Measurements from ENCODE around the gene PROK1. TPM values are rescaled to one million over a fixed set of nuclear protein-coding genes. Genes with fewer than 3 reads are reported as not detected.

PROK1 gene
- total RNA-seq, 1 donor from 2014 or later = 0.69 TPM

DNA sequence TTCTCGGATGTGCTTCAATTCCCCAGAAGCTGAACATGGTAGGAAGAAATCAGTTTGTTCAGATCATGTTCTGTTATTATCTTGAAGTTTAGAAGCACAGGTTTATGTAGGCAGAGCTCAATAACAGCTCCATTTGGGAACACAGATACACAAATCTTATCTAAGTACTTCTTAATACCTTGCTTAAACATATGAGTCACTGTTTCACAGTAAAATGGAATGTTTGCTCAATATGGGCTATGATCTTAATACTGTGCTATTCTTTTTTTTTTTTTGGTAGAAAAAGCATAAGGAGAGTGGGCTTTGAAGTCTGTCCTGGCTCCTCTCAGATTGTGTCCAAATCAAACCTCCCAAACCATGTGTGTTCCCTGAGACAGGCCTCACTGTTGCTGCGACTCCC is 13.4 kb downstream of the PROK1 start:
- Mint-ChIP-seq H3K9me3 (no peaks in the 10 kb centered on the region), H3K27me3 (ENCODE audit: low read depth) (peaks cover under 1% of the 10 kb centered on the region), H3K4me1 (peaks cover 28% of the 10 kb centered on the region), H3K4me3 (no peak overlapping the region), H3K36me3 (no peaks in the 10 kb centered on the region), H3K27ac (peak overlapping the region; percentile 88)
- no peak for DNase-seq (ENCODE audit: low spot score in 2 of 2, unreplicated experiment in 2 of 2)
- TF ChIP-seq, protein P1, sequence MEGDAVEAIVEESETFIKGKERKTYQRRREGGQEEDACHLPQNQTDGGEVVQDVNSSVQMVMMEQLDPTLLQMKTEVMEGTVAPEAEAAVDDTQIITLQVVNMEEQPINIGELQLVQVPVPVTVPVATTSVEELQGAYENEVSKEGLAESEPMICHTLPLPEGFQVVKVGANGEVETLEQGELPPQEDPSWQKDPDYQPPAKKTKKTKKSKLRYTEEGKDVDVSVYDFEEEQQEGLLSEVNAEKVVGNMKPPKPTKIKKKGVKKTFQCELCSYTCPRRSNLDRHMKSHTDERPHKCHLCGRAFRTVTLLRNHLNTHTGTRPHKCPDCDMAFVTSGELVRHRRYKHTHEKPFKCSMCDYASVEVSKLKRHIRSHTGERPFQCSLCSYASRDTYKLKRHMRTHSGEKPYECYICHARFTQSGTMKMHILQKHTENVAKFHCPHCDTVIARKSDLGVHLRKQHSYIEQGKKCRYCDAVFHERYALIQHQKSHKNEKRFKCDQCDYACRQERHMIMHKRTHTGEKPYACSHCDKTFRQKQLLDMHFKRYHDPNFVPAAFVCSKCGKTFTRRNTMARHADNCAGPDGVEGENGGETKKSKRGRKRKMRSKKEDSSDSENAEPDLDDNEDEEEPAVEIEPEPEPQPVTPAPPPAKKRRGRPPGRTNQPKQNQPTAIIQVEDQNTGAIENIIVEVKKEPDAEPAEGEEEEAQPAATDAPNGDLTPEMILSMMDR (IDR thresholded peaks at IDR 0.05; ENCODE audit: unreplicated experiment) = no peak

DNA sequence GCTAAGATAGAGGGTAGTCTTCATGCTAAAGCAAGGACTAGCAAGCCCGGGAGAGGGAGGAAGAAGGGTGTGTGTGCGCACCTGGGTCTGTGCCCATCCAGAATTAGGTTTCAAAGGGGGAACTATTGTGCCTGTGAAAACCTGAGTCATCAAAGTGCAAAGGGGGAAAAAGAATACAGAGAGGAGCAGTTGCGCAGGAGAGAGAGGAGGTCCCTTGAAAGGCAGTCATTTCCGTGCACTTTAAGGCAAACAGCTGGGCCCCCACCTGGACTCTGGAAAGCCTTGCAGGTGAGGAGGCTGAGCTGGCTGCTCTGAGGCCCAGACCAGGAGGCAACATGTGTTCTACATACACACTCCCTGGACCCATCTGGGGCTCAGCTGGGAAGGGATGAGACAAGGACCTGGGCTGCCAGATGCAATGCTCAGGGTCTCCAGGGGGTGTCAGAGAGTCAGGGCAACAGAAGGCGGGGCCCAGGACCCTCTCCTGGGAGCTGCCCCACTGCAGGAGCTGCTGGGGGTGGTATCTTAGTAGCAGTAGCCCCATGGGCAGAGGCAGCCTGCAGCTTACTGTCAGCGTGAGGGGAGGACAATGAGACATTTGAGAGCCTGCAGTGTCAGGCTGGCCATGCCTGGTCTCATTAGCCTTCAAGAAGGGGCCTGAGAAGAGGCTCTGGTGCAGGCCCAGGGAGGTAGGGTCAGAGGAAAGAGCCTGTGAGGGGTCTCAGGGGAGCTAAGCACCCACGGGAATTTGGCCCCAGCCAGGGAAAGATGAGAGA is 14.3 kb downstream of the PROK1 start:
- no peak overlapping the region for H3K4me3 Mint-ChIP-seq
- DNase-seq (ENCODE audit: low spot score in 2 of 2, unreplicated experiment in 2 of 2) = no peak
- peaks cover 28% of the 10 kb centered on the region for H3K4me1 Mint-ChIP-seq

DNA sequence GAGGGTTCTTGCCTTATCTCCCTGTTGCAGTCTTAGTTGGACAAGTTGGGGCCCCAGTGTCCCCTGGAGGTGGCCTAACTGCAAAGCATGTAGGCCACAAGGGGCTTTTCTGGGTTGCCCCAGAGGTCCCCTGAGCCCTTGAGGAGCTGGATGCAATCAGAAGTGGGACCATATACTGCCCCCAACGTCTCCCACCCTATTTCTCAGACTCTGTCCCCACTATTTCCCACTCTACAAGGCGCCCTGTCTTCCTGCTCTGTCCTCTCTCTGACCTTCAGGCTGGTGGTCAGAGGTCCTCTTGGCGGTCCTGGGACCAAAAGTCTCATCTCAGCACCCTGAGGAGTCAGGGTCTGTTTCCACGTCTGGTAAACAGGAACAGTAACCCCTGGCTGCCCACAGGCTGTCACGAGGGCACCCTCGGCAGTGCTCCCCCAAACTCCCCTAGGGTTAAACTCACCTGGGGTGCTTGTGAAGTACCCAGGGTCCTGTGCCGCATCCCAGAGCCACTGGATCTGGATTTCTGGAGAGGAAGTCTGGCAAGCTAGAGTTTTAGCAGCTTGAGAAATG is 14.9 kb downstream of the PROK1 start:
- no peak overlapping the region for H3K27ac Mint-ChIP-seq
- H3K27me3 Mint-ChIP-seq (ENCODE audit: low read depth) = peaks cover 7% of the 10 kb centered on the region
- H3K4me3 Mint-ChIP-seq = no peak overlapping the region
- TF ChIP-seq, protein P1 (IDR thresholded peaks at IDR 0.05; ENCODE audit: unreplicated experiment) = no peak
- H3K4me1 Mint-ChIP-seq = peaks cover 28% of the 10 kb centered on the region
- no peaks in the 10 kb centered on the region for H3K36me3 Mint-ChIP-seq
- no peak for DNase-seq (ENCODE audit: low spot score in 2 of 2, unreplicated experiment in 2 of 2)
- H3K9me3 Mint-ChIP-seq = no peaks in the 10 kb centered on the region

More for the DNA sequence above, 14.3 kb downstream of the PROK1 start:
- Mint-ChIP-seq H3K27ac (peak overlapping the region; percentile 18), H3K27me3 (ENCODE audit: low read depth) (peaks cover 4% of the 10 kb centered on the region), H3K9me3 (no peaks in the 10 kb centered on the region), H3K36me3 (no peaks in the 10 kb centered on the region)
- TF ChIP-seq, protein P1 (IDR thresholded peaks at IDR 0.05; ENCODE audit: unreplicated experiment) = no peak

DNA sequence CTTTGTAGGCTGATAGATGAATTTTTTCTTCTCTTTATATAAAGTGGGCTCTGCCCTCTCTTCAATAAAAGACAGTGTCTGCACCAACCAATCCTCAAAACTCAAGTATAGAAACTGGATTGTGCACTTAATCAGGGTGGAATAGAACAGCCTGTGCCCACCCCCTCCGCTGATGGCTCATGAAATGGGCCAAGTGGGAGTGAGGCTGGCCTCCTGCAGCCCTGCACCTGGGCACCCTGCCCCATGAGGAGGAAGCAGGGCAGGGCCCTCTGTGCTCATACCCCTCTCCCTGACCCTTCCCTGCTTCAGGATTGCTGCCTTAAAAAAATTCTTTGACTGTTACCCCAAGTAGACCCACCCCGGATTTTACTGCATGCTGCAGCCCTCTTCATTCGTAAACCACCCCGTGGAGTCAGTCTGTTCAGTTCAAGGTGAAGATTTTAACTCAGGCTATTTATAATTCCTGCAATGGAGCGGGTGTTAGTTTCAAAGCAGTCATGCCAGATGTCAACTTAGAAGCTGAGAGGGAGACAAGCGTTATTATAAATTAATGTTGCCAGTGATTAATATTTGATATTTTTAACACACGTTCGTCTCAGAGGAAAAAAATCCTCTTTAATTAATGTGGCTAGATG is 15.8 kb downstream of the PROK1 start:
- H3K9me3 Mint-ChIP-seq = no peaks in the 10 kb centered on the region
- TF ChIP-seq, protein P1 (IDR thresholded peaks at IDR 0.05; ENCODE audit: unreplicated experiment) = no peak
- no peak overlapping the region for H3K4me3 Mint-ChIP-seq
- H3K27ac Mint-ChIP-seq = no peak overlapping the region
- peaks cover 28% of the 10 kb centered on the region for H3K4me1 Mint-ChIP-seq
- H3K27me3 Mint-ChIP-seq (ENCODE audit: low read depth) = peaks cover 9% of the 10 kb centered on the region
- no peak for DNase-seq (ENCODE audit: low spot score in 2 of 2, unreplicated experiment in 2 of 2)
- no peaks in the 10 kb centered on the region for H3K36me3 Mint-ChIP-seq

DNA sequence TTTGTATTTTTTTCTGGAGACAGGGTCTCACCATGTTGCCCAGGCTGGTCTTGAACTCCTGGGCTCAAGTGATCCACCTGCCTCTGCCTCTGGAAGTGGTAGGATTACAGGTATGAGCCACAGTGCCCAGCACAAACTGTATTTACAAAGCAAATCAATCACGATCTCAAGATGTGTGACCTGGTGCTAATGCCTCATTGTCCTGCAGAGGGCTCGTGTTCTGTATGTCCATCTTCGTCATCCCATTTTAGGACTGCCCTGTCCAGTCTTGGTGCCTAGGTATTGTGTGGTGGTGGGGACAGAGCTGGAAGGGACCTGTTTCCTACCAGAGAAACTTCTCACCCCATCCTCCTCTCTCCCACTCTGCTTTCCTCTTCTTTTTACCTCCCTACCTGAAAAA is 20.2 kb downstream of the PROK1 start:
- peaks cover 9% of the 10 kb centered on the region for H3K27me3 Mint-ChIP-seq (ENCODE audit: low read depth)
- H3K4me1 Mint-ChIP-seq = peaks cover 11% of the 10 kb centered on the region
- H3K27ac Mint-ChIP-seq = no peak overlapping the region
- no peaks in the 10 kb centered on the region for H3K36me3 Mint-ChIP-seq
- no peak overlapping the region for H3K4me3 Mint-ChIP-seq
- TF ChIP-seq, protein P1 (IDR thresholded peaks at IDR 0.05; ENCODE audit: unreplicated experiment) = no peak
- DNase-seq (ENCODE audit: low spot score in 2 of 2, unreplicated experiment in 2 of 2) = no peak
- no peaks in the 10 kb centered on the region for H3K9me3 Mint-ChIP-seq

All from mesothelial cell of epicardium (in vitro differentiated cells).